Fibroblast of pulmonary artery (primary cell): Measurements from ENCODE around the gene GK.

Source experiments
- DNase-seq: peaks from one replicate; pipeline ENCODE4 v3.0.0-alpha.2; 2010; ENCODE audit warnings: low read depth
- H3K4me3 ChIP-seq: replicated peaks from 2 replicates; pipeline ENCODE4 v1.5.1; 2011; ENCODE audit warnings: low read depth, mild to moderate bottlenecking, control low read depth, low read length, moderate library complexity
- TF ChIP-seq, protein P1 (sequence below): IDR thresholded peaks from 2 replicates; pipeline ENCODE4 v1.5.1; 2011; ENCODE audit warnings: mild to moderate bottlenecking, control low read depth, low read length, inconsistent platforms; ENCODE audit errors: missing control alignments

The GK gene

GRCh38 chrX:30680618-30681017 lies 27.4 kb downstream of the GK start:
- TF ChIP-seq, protein P1, sequence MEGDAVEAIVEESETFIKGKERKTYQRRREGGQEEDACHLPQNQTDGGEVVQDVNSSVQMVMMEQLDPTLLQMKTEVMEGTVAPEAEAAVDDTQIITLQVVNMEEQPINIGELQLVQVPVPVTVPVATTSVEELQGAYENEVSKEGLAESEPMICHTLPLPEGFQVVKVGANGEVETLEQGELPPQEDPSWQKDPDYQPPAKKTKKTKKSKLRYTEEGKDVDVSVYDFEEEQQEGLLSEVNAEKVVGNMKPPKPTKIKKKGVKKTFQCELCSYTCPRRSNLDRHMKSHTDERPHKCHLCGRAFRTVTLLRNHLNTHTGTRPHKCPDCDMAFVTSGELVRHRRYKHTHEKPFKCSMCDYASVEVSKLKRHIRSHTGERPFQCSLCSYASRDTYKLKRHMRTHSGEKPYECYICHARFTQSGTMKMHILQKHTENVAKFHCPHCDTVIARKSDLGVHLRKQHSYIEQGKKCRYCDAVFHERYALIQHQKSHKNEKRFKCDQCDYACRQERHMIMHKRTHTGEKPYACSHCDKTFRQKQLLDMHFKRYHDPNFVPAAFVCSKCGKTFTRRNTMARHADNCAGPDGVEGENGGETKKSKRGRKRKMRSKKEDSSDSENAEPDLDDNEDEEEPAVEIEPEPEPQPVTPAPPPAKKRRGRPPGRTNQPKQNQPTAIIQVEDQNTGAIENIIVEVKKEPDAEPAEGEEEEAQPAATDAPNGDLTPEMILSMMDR, result no peak
- no peak for DNase-seq

GRCh38 chrX:30688641-30689040 lies 35.4 kb downstream of the GK start:
- no peak overlapping the region for H3K4me3 ChIP-seq
- TF ChIP-seq, protein P1, result no peak
- DNase-seq, result no peak

More at GRCh38 chrX:30680618-30681017, 27.4 kb downstream of the GK start:
- no peak overlapping the region for H3K4me3 ChIP-seq

GRCh38 chrX:30689116-30689515 lies 35.9 kb downstream of the GK start:
- DNase-seq, result no peak
- H3K4me3 ChIP-seq, result no peak overlapping the region
- TF ChIP-seq, protein P1, result no peak

DNA sequence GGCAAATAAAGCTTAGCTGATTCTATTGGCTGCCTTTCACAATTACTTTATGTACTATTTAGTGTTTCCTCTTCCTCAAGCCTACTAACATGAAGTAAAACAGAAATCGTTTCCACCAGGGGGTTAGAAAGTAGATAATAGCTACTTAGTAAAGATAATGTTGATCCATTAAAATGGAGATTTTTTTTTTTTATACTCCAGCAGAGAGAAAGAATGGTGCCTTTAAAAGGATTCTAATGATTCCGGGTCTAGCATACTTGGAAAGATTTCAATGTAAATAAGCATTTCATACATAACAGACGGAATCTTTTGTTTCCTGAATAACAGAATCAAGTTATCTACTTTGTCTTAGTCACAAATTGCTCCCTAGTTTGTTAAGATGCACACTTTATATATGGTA lies 37.1 kb downstream of the GK start:
- no peak overlapping the region for H3K4me3 ChIP-seq
- TF ChIP-seq, protein P1, result no peak
- peak; percentile 20 for DNase-seq

GRCh38 chrX:30693999-30694650 lies 40.9 kb downstream of the GK start:
- no peak overlapping the region for H3K4me3 ChIP-seq
- TF ChIP-seq, protein P1, result no peak
- DNase-seq, result no peak

GRCh38 chrX:30702736-30703135 lies 49.5 kb downstream of the GK start:
- H3K4me3 ChIP-seq, result no peak overlapping the region
- TF ChIP-seq, protein P1, result no peak
- peak; percentile 73 for DNase-seq

DNA sequence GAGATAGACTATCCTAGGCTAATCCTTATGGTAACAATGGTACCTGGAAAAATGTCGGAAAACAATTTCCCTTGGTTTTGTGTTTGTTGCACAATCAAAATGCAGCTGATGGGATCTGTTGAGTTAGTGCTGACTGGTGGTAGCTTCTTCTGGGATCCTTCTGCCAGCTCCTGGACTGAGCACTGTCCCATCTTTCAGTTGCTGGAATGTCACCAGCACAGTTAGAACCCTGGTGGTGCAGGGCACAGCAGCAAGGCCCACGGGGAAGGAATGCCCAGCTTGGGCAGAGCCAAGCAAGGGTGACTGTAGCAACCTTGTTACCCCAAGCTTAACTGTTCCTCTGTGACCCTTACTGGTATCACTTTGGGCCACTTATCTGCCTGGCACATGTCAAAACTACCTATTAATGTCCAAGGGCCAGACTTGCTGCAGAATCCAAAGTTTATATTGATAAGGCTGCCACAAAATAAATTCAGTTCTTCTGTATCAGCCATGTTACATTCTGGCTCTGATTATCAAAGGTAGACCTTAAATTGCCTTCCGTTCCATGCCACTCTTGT lies 53.1 kb downstream of the GK start:
- DNase-seq, result no peak
- TF ChIP-seq, protein P1, result no peak
- H3K4me3 ChIP-seq, result no peak overlapping the region
